ENCODE measurements around the gene LAMC2.

Gene LAMC2

GRCh38 chr1:183237046-183237445 lies 51.0 kb downstream of the LAMC2 start:
- Histone ChIP-seq H3K4me1 (ENCODE audit: low read length) (peaks cover 9% of the 10 kb centered on the region), H4K20me1 (ENCODE audit: insufficient read depth, low read length) (no peaks in the 10 kb centered on the region), H3K4me2 (ENCODE audit: low read depth, low read length) (no peak overlapping the region), H3K27ac (ENCODE audit: low read length) (no peak overlapping the region), H2AFZ (ENCODE audit: low read length) (no peak overlapping the region), H3K4me3 (ENCODE audit: low read length) (no peak overlapping the region), H3K9me2 (replicated peaks; ENCODE audit: insufficient read depth, low read length) (no peaks in the 10 kb centered on the region), H3K36me3 (replicated peaks; ENCODE audit: insufficient read depth, low read length) (no peaks in the 10 kb centered on the region), H3K9ac (ENCODE audit: low read length) (no peak overlapping the region), H3K79me2 (ENCODE audit: low read length) (no peaks in the 10 kb centered on the region), H3K27me3 (replicated peaks; ENCODE audit: insufficient read depth, low read length) (no peaks in the 10 kb centered on the region), H3F3A (ENCODE audit: insufficient read depth, low read length) (no peaks in the 10 kb centered on the region), H3K9me3 (replicated peaks; ENCODE audit: insufficient read depth, low read length) (no peaks in the 10 kb centered on the region)
- no peak for TF ChIP-seq CTCF (IDR thresholded peaks at IDR 0.05; ENCODE audit: low read length)
- TF ChIP-seq EZH2 (optimal IDR thresholded peaks at IDR 0.05; ENCODE audit: low read depth, low read length), result no peak
- TF ChIP-seq EZH2phosphoT487 (IDR thresholded peaks at IDR 0.05; ENCODE audit: low read length), result no peak
- DNase-seq, result no peak

- H4K20me1 ChIP-seq (ENCODE audit: insufficient read depth, low read length), result no peaks in the 10 kb centered on the region
- TF ChIP-seq CTCF (IDR thresholded peaks at IDR 0.05; ENCODE audit: low read length), result no peak
- H2AFZ ChIP-seq (ENCODE audit: low read length), result no peak overlapping the region
- no peaks in the 10 kb centered on the region for H3K27me3 ChIP-seq (replicated peaks; ENCODE audit: insufficient read depth, low read length)
- H3K9me2 ChIP-seq (replicated peaks; ENCODE audit: insufficient read depth, low read length), result no peaks in the 10 kb centered on the region
- H3K36me3 ChIP-seq (replicated peaks; ENCODE audit: insufficient read depth, low read length), result no peaks in the 10 kb centered on the region
- H3F3A ChIP-seq (ENCODE audit: insufficient read depth, low read length), result no peaks in the 10 kb centered on the region
- peaks cover 3% of the 10 kb centered on the region for H3K4me1 ChIP-seq (ENCODE audit: low read length)
- H3K4me3 ChIP-seq (ENCODE audit: low read length), result no peak overlapping the region
- H3K79me2 ChIP-seq (ENCODE audit: low read length), result no peaks in the 10 kb centered on the region
- no peak overlapping the region for H3K9ac ChIP-seq (ENCODE audit: low read length)
- no peak for DNase-seq
- H3K27ac ChIP-seq (ENCODE audit: low read length), result no peak overlapping the region
- H3K4me2 ChIP-seq (ENCODE audit: low read depth, low read length), result no peak overlapping the region
- no peaks in the 10 kb centered on the region for H3K9me3 ChIP-seq (replicated peaks; ENCODE audit: insufficient read depth, low read length)
Measured at GRCh38 chr1:183238071-183238470, 52.0 kb downstream of the LAMC2 start.

GRCh38 chr1:183239220-183239742 lies 53.2 kb downstream of the LAMC2 start:
- H3K79me2 ChIP-seq (ENCODE audit: low read length), result no peaks in the 10 kb centered on the region
- DNase-seq, result no peak
- no peak overlapping the region for H3K9ac ChIP-seq (ENCODE audit: low read length)
- H3K4me1 ChIP-seq (ENCODE audit: low read length), result no peaks in the 10 kb centered on the region
- no peak overlapping the region for H3K4me3 ChIP-seq (ENCODE audit: low read length)
- no peak overlapping the region for H2AFZ ChIP-seq (ENCODE audit: low read length)
- H3F3A ChIP-seq (ENCODE audit: insufficient read depth, low read length), result no peaks in the 10 kb centered on the region
- no peaks in the 10 kb centered on the region for H3K9me3 ChIP-seq (replicated peaks; ENCODE audit: insufficient read depth, low read length)
- no peak overlapping the region for H3K27ac ChIP-seq (ENCODE audit: low read length)
- H3K36me3 ChIP-seq (replicated peaks; ENCODE audit: insufficient read depth, low read length), result no peaks in the 10 kb centered on the region
- H3K9me2 ChIP-seq (replicated peaks; ENCODE audit: insufficient read depth, low read length), result no peaks in the 10 kb centered on the region
- TF ChIP-seq EZH2 (optimal IDR thresholded peaks at IDR 0.05; ENCODE audit: low read depth, low read length), result no peak
- no peak for TF ChIP-seq EZH2phosphoT487 (IDR thresholded peaks at IDR 0.05; ENCODE audit: low read length)
- TF ChIP-seq CTCF (IDR thresholded peaks at IDR 0.05; ENCODE audit: low read length), result no peak; the same call in 1 of the 2 replicates
- H3K27me3 ChIP-seq (replicated peaks; ENCODE audit: insufficient read depth, low read length), result no peaks in the 10 kb centered on the region
- H4K20me1 ChIP-seq (ENCODE audit: insufficient read depth, low read length), result no peaks in the 10 kb centered on the region
- H3K4me2 ChIP-seq (ENCODE audit: low read depth, low read length), result no peak overlapping the region

Measured in MM.1S (cell line).